Hepatocyte (in vitro differentiated cells): ENCODE measurements around the gene DCP2. TPM values are rescaled to one million over a fixed set of nuclear protein-coding genes. Genes with fewer than 3 reads are reported as not detected.

Source experiments
- DNase-seq: peaks from one replicate; pipeline ENCODE4 v3.0.0-alpha.2; 2016; ENCODE audit warnings: low spot score
- H2AFZ ChIP-seq: fragments of 200-600 bp; sonication (generic); 2 replicates; pipeline ENCODE4 v1.6.0; 2016; ENCODE audit warnings: antibody characterized with exemption, mild to moderate bottlenecking
- H3K27ac ChIP-seq: fragments of 200-600 bp; sonication (generic); 2 replicates; pipeline ENCODE4 v1.5.1; 2016; ENCODE audit warnings: mild to moderate bottlenecking
- H3K27me3 ChIP-seq: fragments of 200-600 bp; sonication (generic); 2 replicates; pipeline ENCODE4 v1.6.1; 2016
- H3K36me3 ChIP-seq: fragments of 200-600 bp; sonication (generic); replicated peaks from 2 replicates; pipeline ENCODE4 v1.5.1; 2016; ENCODE audit warnings: low read depth; ENCODE audit not compliant: insufficient read depth
- H3K4me1 ChIP-seq: fragments of 200-600 bp; sonication (generic); 2 replicates; pipeline ENCODE4 v1.5.1; 2016; ENCODE audit warnings: mild to moderate bottlenecking, moderate library complexity; ENCODE audit not compliant: insufficient read depth
- H3K4me2 ChIP-seq: fragments of 200-600 bp; sonication (generic); 2 replicates; pipeline ENCODE4 v1.6.0; 2016
- H3K4me3 ChIP-seq: fragments of 200-600 bp; sonication (generic); 2 replicates; pipeline ENCODE4 v1.5.1; 2016; ENCODE audit warnings: mild to moderate bottlenecking
- H3K79me2 ChIP-seq: fragments of 200-600 bp; sonication (generic); 2 replicates; pipeline ENCODE4 v1.6.0; 2017; ENCODE audit warnings: mild to moderate bottlenecking
- H3K9me2 ChIP-seq: fragments of 200-600 bp; sonication (generic); replicated peaks from 2 replicates; pipeline ENCODE4 v1.6.0; 2017; ENCODE audit warnings: mild to moderate bottlenecking; ENCODE audit not compliant: insufficient read depth
- H3K9me3 ChIP-seq: fragments of 200-600 bp; sonication (generic); 2 replicates; pipeline ENCODE4 v1.5.1; 2016; ENCODE audit warnings: low read depth, mild to moderate bottlenecking
- H4K20me1 ChIP-seq: fragments of 200-600 bp; sonication (generic); 2 replicates; pipeline ENCODE4 v1.6.0; 2016; ENCODE audit warnings: mild to moderate bottlenecking; ENCODE audit not compliant: insufficient read depth, poor library complexity, severe bottlenecking
- CTCF ChIP-seq: fragments of 200-600 bp; sonication (generic); IDR thresholded peaks from 2 replicates; pipeline ENCODE4 v1.5.1; 2016; ENCODE audit warnings: antibody characterized with exemption, mild to moderate bottlenecking; ENCODE audit not compliant: poor library complexity
- EZH2 ChIP-seq: fragments of 200-600 bp; sonication (generic); IDR thresholded peaks from 2 replicates; pipeline ENCODE4 v1.6.1; 2016; ENCODE audit warnings: antibody characterized with exemption, mild to moderate bottlenecking, borderline replicate concordance
- EZH2phosphoT487 ChIP-seq: fragments of 200-600 bp; sonication (generic); IDR thresholded peaks from one replicate; pipeline ENCODE4 v1.6.1; 2018; ENCODE audit warnings: antibody characterized with exemption, mild to moderate bottlenecking, low read depth, moderate library complexity; ENCODE audit not compliant: unreplicated experiment, severe bottlenecking
- WGBS: methylation state at CpG from one replicate; pipeline ENCODE4 v1.1.6; 2016; ENCODE audit warnings: low lambda C conversion rate; ENCODE audit errors: missing lambda C conversion rate; 5-methylcytosine and 5-hydroxymethylcytosine counted together
- polyA plus RNA-seq: library from polyadenylated mRNA; unstranded; fragments of >200 nt; fragmentation: Nextera tagmentation; extraction: Ambion mirVana; gene quantifications from 2 replicates; pipeline ENCODE4 v1.2.1, GENCODE V29; 2016
- total RNA-seq: library from RNA; depleted of rRNA; stranded (reverse); fragments of >200 nt; gene quantifications from 2 replicates; pipeline ENCODE4 v1.2.3, GENCODE V29; 2014

DCP2 gene
- total and polyA plus RNA-seq, 2 experiments from 2014 or later, result 8.8 to 41.9 TPM

DNA sequence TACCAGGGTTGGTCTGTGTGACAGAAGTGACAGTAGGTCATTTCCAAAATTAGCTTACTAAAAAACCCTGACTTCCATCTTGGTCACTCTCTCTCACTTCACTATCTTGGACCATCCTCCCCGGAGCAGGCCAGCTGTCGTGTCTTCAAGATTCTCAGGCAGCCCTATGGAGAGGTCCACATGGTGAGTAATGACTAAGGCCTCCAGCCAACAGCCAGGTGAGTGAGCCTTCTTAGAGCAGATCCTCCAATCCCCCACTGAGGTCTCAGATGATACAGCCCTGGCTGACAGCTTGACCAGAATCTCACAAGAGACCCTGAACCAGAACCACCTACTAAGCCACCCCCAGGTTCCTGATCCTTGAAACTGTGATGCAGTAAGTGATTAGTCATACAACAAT lies 92.0 kb downstream of the DCP2 start:
- DNase-seq, result no peak
- no peaks in the 10 kb centered on the region for H3K9me2 ChIP-seq
- H3K27me3 ChIP-seq, result no peaks in the 10 kb centered on the region
- H4K20me1 ChIP-seq, result no peaks in the 10 kb centered on the region
- no peaks in the 10 kb centered on the region for H3K9me3 ChIP-seq
- H3K36me3 ChIP-seq, result peaks cover 3% of the 10 kb centered on the region
- no peak overlapping the region for H3K4me2 ChIP-seq
- H3K79me2 ChIP-seq, result no peaks in the 10 kb centered on the region
- H3K4me1 ChIP-seq, result peaks cover 5% of the 10 kb centered on the region
- peak overlapping the region; percentile 63 for H3K27ac ChIP-seq
- no peak overlapping the region for H2AFZ ChIP-seq
- TF ChIP-seq EZH2phosphoT487, result no peak
- TF ChIP-seq CTCF, result no peak
- TF ChIP-seq EZH2, result no peak
- no peak overlapping the region for H3K4me3 ChIP-seq
- 95% methylated on average over 2 of the region's 2 CpGs for WGBS

Other genes starting within 250 kb of the DCP2 start
- gene APC, start 238.9 kb upstream of the DCP2 start, total RNA-seq, result 48.8 and 57.0 TPM in 2 replicates
- gene APC, start 238.9 kb upstream of the DCP2 start, polyA plus RNA-seq, result 9.1 and 9.3 TPM in 2 replicates
- 123 and 152 TPM in 2 replicates for gene SRP19, start 115.5 kb upstream of the DCP2 start, total RNA-seq
- 131 and 151 TPM in 2 replicates for gene SRP19, start 115.5 kb upstream of the DCP2 start, polyA plus RNA-seq
- 57.3 and 63.6 TPM in 2 replicates for gene REEP5, start 54.6 kb upstream of the DCP2 start, total RNA-seq
- 199 and 208 TPM in 2 replicates for gene REEP5, start 54.6 kb upstream of the DCP2 start, polyA plus RNA-seq